ENCODE data around the gene GLI3.

GRCh38 chr7:42085531-42085930 is 151.5 kb downstream of the GLI3 start:
- TF ChIP-seq CTCF (IDR thresholded peaks at IDR 0.05): no peak
- TF ChIP-seq POLR2A (IDR thresholded peaks at IDR 0.05): no peak

Measured in suprapubic skin (tissue), 3 donors.